Left kidney (tissue), 8 donors: ENCODE results near the gene RASSF8. TPM values are rescaled to one million over a fixed set of nuclear protein-coding genes. Genes with fewer than 3 reads are reported as not detected.

Source experiments
- DNase-seq: peaks from one replicate; pipeline ENCODE4 v3.0.0-alpha.2; 2013
- long read RNA-seq, 8 donors: transcript quantifications; one replicate each; lab custom pipeline, GENCODE V29; 2026
- polyA plus RNA-seq: library from polyadenylated mRNA; unstranded; fragments of 120-200 nt; gene quantifications from one replicate; pipeline ENCODE4 v1.2.1, GENCODE V29; 2013; ENCODE audit not compliant: insufficient read length

RASSF8 gene
- 83.8 TPM for polyA plus RNA-seq
- long read RNA-seq, donor 1, full-length matches to known transcripts, result 3 of 12 reads
- long read RNA-seq, donor 1, partial matches to known transcripts, result 9 of 12 reads
- long read RNA-seq, donor 1, other reads (novel, unspliced or antisense), result 0 of 12 reads
- long read RNA-seq, donor 2, full-length matches to known transcripts, result 2 of 2 reads
- long read RNA-seq, donor 2, partial matches to known transcripts, result 0 of 2 reads
- long read RNA-seq, donor 2, other reads (novel, unspliced or antisense), result 0 of 2 reads
- long read RNA-seq, donor 3, full-length matches to known transcripts, result 1 of 9 reads
- long read RNA-seq, donor 3, partial matches to known transcripts, result 8 of 9 reads
- long read RNA-seq, donor 3, other reads (novel, unspliced or antisense), result 0 of 9 reads
- long read RNA-seq, donor 4, result 0 reads
- long read RNA-seq, donor 5, result 0 reads
- long read RNA-seq, donor 6, partial matches to known transcripts, result 0 of 1 reads
- long read RNA-seq, donor 6, other reads (novel, unspliced or antisense), result 0 of 1 reads
- long read RNA-seq, donor 7, full-length matches to known transcripts, result 7 of 26 reads
- long read RNA-seq, donor 7, partial matches to known transcripts, result 13 of 26 reads
- long read RNA-seq, donor 7, other reads (novel, unspliced or antisense), result 6 of 26 reads
- long read RNA-seq, donor 8, full-length matches to known transcripts, result 1 of 1 reads
- long read RNA-seq, donor 8, partial matches to known transcripts, result 0 of 1 reads
- long read RNA-seq, donor 8, other reads (novel, unspliced or antisense), result 0 of 1 reads

- DNase-seq, result peak; percentile 80
Measured at GRCh38 chr12:25958428-25959070, at the start of gene RASSF8. Gene RASSF8, plus strand, starts transcription at chr12:25958682. Its CDS starts 96,662 bp downstream, at chr12:26055344.

- DNase-seq, result no peak
Measured at GRCh38 chr12:25914551-25914950, 43.9 kb upstream of the RASSF8 start.

GRCh38 chr12:25924491-25925001 is 33.9 kb upstream of the RASSF8 start:
- DNase-seq, result no peak

GRCh38 chr12:25925064-25925463 is 33.4 kb upstream of the RASSF8 start:
- DNase-seq, result no peak

- DNase-seq, result no peak
Measured at GRCh38 chr12:25926536-25926935, 31.9 kb upstream of the RASSF8 start.

GRCh38 chr12:25929142-25929541 is 29.3 kb upstream of the RASSF8 start:
- peak; percentile 42 for DNase-seq

GRCh38 chr12:25932971-25933370 is 25.5 kb upstream of the RASSF8 start:
- no peak for DNase-seq

GRCh38 chr12:25934456-25934855 is 24.0 kb upstream of the RASSF8 start:
- no peak for DNase-seq

- DNase-seq, result no peak
Measured at GRCh38 chr12:25935355-25936144, 22.9 kb upstream of the RASSF8 start.

GRCh38 chr12:25937096-25937495 is 21.4 kb upstream of the RASSF8 start:
- no peak for DNase-seq

- DNase-seq, result no peak
Measured at GRCh38 chr12:25938581-25938980, 19.9 kb upstream of the RASSF8 start.

GRCh38 chr12:25939606-25940005 is 18.9 kb upstream of the RASSF8 start:
- DNase-seq, result no peak

GRCh38 chr12:25940886-25941285 is 17.6 kb upstream of the RASSF8 start:
- no peak for DNase-seq

- no peak for DNase-seq
Measured at GRCh38 chr12:25942709-25943108, 15.8 kb upstream of the RASSF8 start.

- no peak for DNase-seq
Measured at GRCh38 chr12:25943940-25944339, 14.5 kb upstream of the RASSF8 start.

GRCh38 chr12:25949343-25949742 is 9.1 kb upstream of the RASSF8 start:
- DNase-seq, result no peak

GRCh38 chr12:25950329-25951115 is 8.0 kb upstream of the RASSF8 start:
- DNase-seq, result no peak

GRCh38 chr12:25957793-25958427 is 572 bp upstream of the RASSF8 start:
- DNase-seq, result peak; percentile 63

GRCh38 chr12:25959071-25959961 is 834 bp downstream of the RASSF8 start:
- peak; percentile 46 for DNase-seq
